ENCODE measurements around the gene NINJ1. TPM values are rescaled to one million over a fixed set of nuclear protein-coding genes. Genes with fewer than 3 reads are reported as not detected.

The NINJ1 gene
- total RNA-seq, 1 donor from 2014 or later: 11.0 TPM

GRCh38 chr9:93115486-93116071, 18.5 kb downstream of the NINJ1 start:
- Mint-ChIP-seq H3K4me3 (no peak overlapping the region), H3K36me3 (ENCODE audit: low read depth) (peaks cover 8% of the 10 kb centered on the region), H3K27ac (no peak overlapping the region), H3K27me3 (no peaks in the 10 kb centered on the region), H3K4me1 (peaks cover 29% of the 10 kb centered on the region), H3K9me3 (no peaks in the 10 kb centered on the region)
- intact Hi-C loops (cut with micrococcal nuclease): no loop called here
- CTCF ChIA-PET: no interaction called here
- DNase-seq: no peak
- no peak for ATAC-seq (ENCODE audit: low read depth)
- POLR2A ChIA-PET: interaction anchor here (0.6 kb wide), 1 partner anchor 351 kb away, joined by 6 read pairs; no protein-coding TSS in a partner anchor
- TF ChIP-seq CTCF (IDR thresholded peaks at IDR 0.05): no peak

- Mint-ChIP-seq H3K36me3 (ENCODE audit: low read depth) (peaks cover 8% of the 10 kb centered on the region), H3K27ac (no peak overlapping the region), H3K27me3 (no peaks in the 10 kb centered on the region), H3K9me3 (no peaks in the 10 kb centered on the region), H3K4me3 (no peak overlapping the region), H3K4me1 (peaks cover 28% of the 10 kb centered on the region)
- no peak for DNase-seq
- intact Hi-C loops (cut with micrococcal nuclease): no loop called here
- no peak for TF ChIP-seq CTCF (IDR thresholded peaks at IDR 0.05)
- ChIA-PET POLR2A (no interaction called here), CTCF (no interaction called here)
- no peak for ATAC-seq (ENCODE audit: low read depth)
These were observed 19.1 kb downstream of the NINJ1 start for GRCh38 chr9:93114984-93115335.

- no peak overlapping the region for H3K27ac Mint-ChIP-seq
- no peaks in the 10 kb centered on the region for H3K9me3 Mint-ChIP-seq
- ChIA-PET POLR2A (no interaction called here), CTCF (no interaction called here)
- H3K4me1 Mint-ChIP-seq: peaks cover 23% of the 10 kb centered on the region
- DNase-seq: no peak
- ATAC-seq (ENCODE audit: low read depth): no peak
- intact Hi-C loops (cut with micrococcal nuclease): no loop called here
- no peak for TF ChIP-seq CTCF (IDR thresholded peaks at IDR 0.05)
- H3K27me3 Mint-ChIP-seq: no peaks in the 10 kb centered on the region
- peaks cover 8% of the 10 kb centered on the region for H3K36me3 Mint-ChIP-seq (ENCODE audit: low read depth)
- H3K4me3 Mint-ChIP-seq: no peak overlapping the region
These were observed 19.7 kb downstream of the NINJ1 start for GRCh38 chr9:93114169-93114983.

- POLR2A ChIA-PET: interaction anchor here (0.6 kb wide), 1 partner anchor 29 kb away, joined by 3 read pairs; no protein-coding TSS in a partner anchor
- CTCF ChIA-PET: no interaction called here
These were observed 21.1 kb downstream of the NINJ1 start for GRCh38 chr9:93112864-93113389.

More at GRCh38 chr9:93112864-93113389, 21.1 kb downstream of the NINJ1 start:
- H3K9me3 Mint-ChIP-seq: no peaks in the 10 kb centered on the region
- no peaks in the 10 kb centered on the region for H3K27me3 Mint-ChIP-seq
- H3K4me1 Mint-ChIP-seq: peaks cover 30% of the 10 kb centered on the region
- ATAC-seq (ENCODE audit: low read depth) (no peak), DNase-seq (no peak)
- H3K36me3 Mint-ChIP-seq (ENCODE audit: low read depth): peaks cover 11% of the 10 kb centered on the region
- no peak for TF ChIP-seq CTCF (IDR thresholded peaks at IDR 0.05)
- no peak overlapping the region for H3K4me3 Mint-ChIP-seq
- intact Hi-C loops (cut with micrococcal nuclease): no loop called here
- no peak overlapping the region for H3K27ac Mint-ChIP-seq
